Activated naive CD4-positive, alpha-beta T cell (primary cell): ENCODE results near the gene DUS1L.

ENCODE experiments used
- DNase-seq, 4 experiments: peaks; one replicate each; lab custom pipeline; 2025; lab: John Stamatoyannopoulos, UW

DUS1L gene

GRCh38 chr17:82087961-82088837 lies 22.6 kb upstream of the DUS1L start:
- DNase-seq: no peak

GRCh38 chr17:82086941-82087906 lies 21.6 kb upstream of the DUS1L start:
- DNase-seq: no peak

- DNase-seq: no peak
These were observed 20.5 kb upstream of the DUS1L start for GRCh38 chr17:82085931-82086764.

GRCh38 chr17:82085031-82085861 lies 19.6 kb upstream of the DUS1L start:
- DNase-seq: no peak

GRCh38 chr17:82084373-82085030 lies 18.9 kb upstream of the DUS1L start:
- no peak for DNase-seq

- DNase-seq: no peak
These were observed 18.1 kb upstream of the DUS1L start for GRCh38 chr17:82083533-82084359.

- no peak for DNase-seq
These were observed 17.4 kb upstream of the DUS1L start for GRCh38 chr17:82083009-82083408.

GRCh38 chr17:82082456-82082855 lies 16.9 kb upstream of the DUS1L start:
- DNase-seq: no peak

GRCh38 chr17:82081966-82082365 lies 16.4 kb upstream of the DUS1L start:
- no peak for DNase-seq

- no peak for DNase-seq
These were observed 15.9 kb upstream of the DUS1L start for GRCh38 chr17:82081546-82081945.

GRCh38 chr17:82080789-82081464 lies 15.3 kb upstream of the DUS1L start:
- no peak for DNase-seq

- DNase-seq: no peak
These were observed 14.6 kb upstream of the DUS1L start for GRCh38 chr17:82080048-82080788.

GRCh38 chr17:82079001-82079677 lies 13.5 kb upstream of the DUS1L start:
- no peak for DNase-seq

GRCh38 chr17:82078433-82078832 lies 12.8 kb upstream of the DUS1L start:
- no peak for DNase-seq

GRCh38 chr17:82077617-82078358 lies 12.2 kb upstream of the DUS1L start:
- DNase-seq: no peak

GRCh38 chr17:82076785-82077591 lies 11.4 kb upstream of the DUS1L start:
- no peak for DNase-seq
